ENCODE results near the gene HCAR2. TPM values are rescaled to one million over a fixed set of nuclear protein-coding genes. Genes with fewer than 3 reads are reported as not detected.

Gene HCAR2
- total RNA-seq, 1 donor from 2014 or later: 0.52 TPM

Other genes starting within 250 kb of the HCAR2 start
- gene ZCCHC8, start 202.4 kb downstream of the HCAR2 start, total RNA-seq: 42.5 and 48.4 TPM in 2 replicates
- gene RSRC2, start 176.4 kb downstream of the HCAR2 start, total RNA-seq: 101 and 103 TPM in 2 replicates
- gene KNTC1, start 176.1 kb downstream of the HCAR2 start, total RNA-seq: 122 and 126 TPM in 2 replicates
- 0.62 and 0.66 TPM in 2 replicates for gene HCAR3, start 13.5 kb upstream of the HCAR2 start, total RNA-seq
- gene HCAR1, start 27.5 kb upstream of the HCAR2 start, total RNA-seq: 7.6 and 8.6 TPM in 2 replicates
- 87.6 and 88.7 TPM in 2 replicates for gene DENR, start 49.5 kb upstream of the HCAR2 start, total RNA-seq
- gene CCDC62, start 71.2 kb upstream of the HCAR2 start, total RNA-seq: 0.93 and 1.3 TPM in 2 replicates
- gene HIP1R, start 132.1 kb upstream of the HCAR2 start, total RNA-seq: 26.6 and 29.5 TPM in 2 replicates
- 12.7 and 14.3 TPM in 2 replicates for gene VPS37B, start 192.8 kb upstream of the HCAR2 start, total RNA-seq